Small intestine (tissue), 7 donors: ENCODE measurements around the gene EPB41. TPM values are rescaled to one million over a fixed set of nuclear protein-coding genes. Genes with fewer than 3 reads are reported as not detected.
"Not testable (repeated sequence)": the region's sequence is repeated elsewhere in the genome, so short reads cannot be mapped to it uniquely, and the experiment has no call there.

Experiments used
- DNase-seq, 2 donors: peaks; one replicate each; pipeline versions ENCODE4 v3.0.0 to v3.0.0-alpha.2; 2013
- FAIRE-seq: peaks from 2 replicates; lab custom pipeline; 2012; peaks lifted over from hg19 to GRCh38; lab: Jason Lieb, UNC
- H3K27ac ChIP-seq, 3 donors: one replicate each; pipeline ENCODE4 v1.5.1; 2013; ENCODE audit warnings: low read length in 2 of 3, mild to moderate bottlenecking in 2 of 3, control low read depth in 1 of 3, inconsistent platforms in 1 of 3, low read depth in 1 of 3, moderate library complexity in 1 of 3
- H3K27me3 ChIP-seq, 3 donors: one replicate each; pipeline ENCODE4 v1.6.1; 2013; ENCODE audit warnings: low read length in 3 of 3, inconsistent platforms in 1 of 3; ENCODE audit not compliant: control insufficient read depth in 3 of 3, insufficient read depth in 3 of 3
- H3K36me3 ChIP-seq, 3 donors: one replicate each; pipeline ENCODE4 v1.6.1; 2013; ENCODE audit warnings: low read length in 3 of 3, inconsistent platforms in 1 of 3, low read depth in 1 of 3, mild to moderate bottlenecking in 1 of 3, moderate library complexity in 1 of 3; ENCODE audit not compliant: control insufficient read depth in 3 of 3, insufficient read depth in 2 of 3
- H3K4me1 ChIP-seq, 3 donors: one replicate each; pipeline ENCODE4 v1.6.1; 2013; ENCODE audit warnings: low read length in 2 of 3, inconsistent platforms in 1 of 3, low read depth in 1 of 3, mild to moderate bottlenecking in 1 of 3, moderate library complexity in 1 of 3; ENCODE audit not compliant: control insufficient read depth in 3 of 3, insufficient read depth in 2 of 3
- H3K4me3 ChIP-seq, 3 donors: one replicate each; pipeline ENCODE4 v1.5.1; 2013; ENCODE audit warnings: low read length in 3 of 3, control low read depth in 1 of 3, inconsistent platforms in 1 of 3, low read depth in 1 of 3, mild to moderate bottlenecking in 1 of 3, moderate library complexity in 1 of 3
- H3K9me3 ChIP-seq, 2 donors: one replicate each; pipeline ENCODE4 v1.6.1; 2013; ENCODE audit warnings: low read depth in 1 of 2, low read length in 1 of 2; ENCODE audit not compliant: control insufficient read depth in 2 of 2, insufficient read depth in 1 of 2
- WGBS, 3 donors: extraction: QIAGEN DNeasy Blood & Tissue Kit; methylation state at CpG; one replicate each; pipeline ENCODE4 v1.1.7; 2013; 5-methylcytosine and 5-hydroxymethylcytosine counted together
- polyA plus RNA-seq, 4 donors: library from polyadenylated mRNA; stranded (reverse) in 3 of 4; unstranded in 1 of 4; fragments of 200-250 nt in 3 of 4; fragments of 120-200 nt in 1 of 4; gene quantifications; one replicate each; pipeline versions ENCODE4 v1.2.1 to v1.2.3, GENCODE V29; 2013
- donor health status: healthy with polysubstance abuse.
- donor health status: control.
- donor health status: control.
- donor health status: Bipolar disorder and iron deficiency.
- donor health status: healthy.

The EPB41 gene
- polyA plus RNA-seq, 4 donors, result 14.9 to 77.9 (median 20.5) TPM

- FAIRE-seq (no peak), DNase-seq (no peak)
- Histone ChIP-seq H3K9me3 (no peaks in the 10 kb centered on the region), H3K27ac (no peak overlapping the region), H3K36me3 (peaks cover 0 to 23% (median 5%) of the 10 kb centered on the region in 3 donors), H3K4me1 (no peaks in the 10 kb centered on the region), H3K27me3 (no peaks in the 10 kb centered on the region), H3K4me3 (no peak overlapping the region)
Measured at GRCh38 chr1:29044010-29044409, 129.6 kb downstream of the EPB41 start.

- peaks cover 0 to 11% (median 4%) of the 10 kb centered on the region in 3 donors for H3K36me3 ChIP-seq
- WGBS, 3 donors, result 96 to 100% (median 98%) methylated on average over 1 of the region's 1 CpG
- not testable (repeated sequence) for FAIRE-seq, H3K27me3 ChIP-seq, H3K9me3 ChIP-seq, H3K4me3 ChIP-seq, H3K4me1 ChIP-seq, DNase-seq, H3K27ac ChIP-seq
Measured at GRCh38 chr1:29045663-29046062, 131.3 kb downstream of the EPB41 start.

- H3K27me3 ChIP-seq, result no peaks in the 10 kb centered on the region
- H3K4me1 ChIP-seq, result no peaks in the 10 kb centered on the region
- no peak for FAIRE-seq
- no peak overlapping the region for H3K4me3 ChIP-seq
- no peak for DNase-seq
- WGBS, 3 donors, result 80 to 86% (median 85%) methylated on average over 5 of the region's 5 CpGs
- H3K9me3 ChIP-seq, result no peaks in the 10 kb centered on the region
- no peak overlapping the region for H3K27ac ChIP-seq
- H3K36me3 ChIP-seq, result peaks cover 0 to 8% (median 3%) of the 10 kb centered on the region in 3 donors
Measured at GRCh38 chr1:29047142-29047541, 132.8 kb downstream of the EPB41 start.

GRCh38 chr1:29050166-29050565, 135.8 kb downstream of the EPB41 start:
- Histone ChIP-seq H3K4me1 (no peaks in the 10 kb centered on the region), H3K4me3 (no peak overlapping the region), H3K27me3 (no peaks in the 10 kb centered on the region), H3K9me3 (no peaks in the 10 kb centered on the region), H3K27ac (no peak overlapping the region), H3K36me3 (peaks cover 0 to 12% (median 5%) of the 10 kb centered on the region in 3 donors)
- FAIRE-seq (no peak), DNase-seq (no peak)
- 94 to 97% (median 96%) methylated on average over 1 of the region's 1 CpG for WGBS, 3 donors

GRCh38 chr1:29052100-29052499, 137.7 kb downstream of the EPB41 start:
- Histone ChIP-seq H3K4me3 (no peak overlapping the region), H3K4me1 (no peaks in the 10 kb centered on the region), H3K9me3 (no peaks in the 10 kb centered on the region), H3K36me3 (peaks cover 0 to 14% (median 6%) of the 10 kb centered on the region in 3 donors), H3K27ac (no peak overlapping the region), H3K27me3 (no peaks in the 10 kb centered on the region)
- WGBS, 3 donors, result 64 to 96% (median 91%) methylated on average over 2 of the region's 2 CpGs
- DNase-seq, result no peak
- no peak for FAIRE-seq

- Histone ChIP-seq H3K4me3 (no peak overlapping the region), H3K9me3 (no peaks in the 10 kb centered on the region), H3K27ac (no peak overlapping the region), H3K36me3 (peaks cover 0 to 9% (median 7%) of the 10 kb centered on the region in 3 donors), H3K27me3 (no peaks in the 10 kb centered on the region), H3K4me1 (no peaks in the 10 kb centered on the region)
- DNase-seq (no peak), FAIRE-seq (no peak)
- WGBS, 3 donors, result 88 to 90% (median 88%) methylated on average over 7 of the region's 7 CpGs
Measured at GRCh38 chr1:29052941-29053340, 138.6 kb downstream of the EPB41 start.

- no peak overlapping the region for H3K27ac ChIP-seq
- H3K27me3 ChIP-seq, result no peaks in the 10 kb centered on the region
- no peak overlapping the region for H3K4me3 ChIP-seq
- peaks cover 0 to 16% (median 7%) of the 10 kb centered on the region in 3 donors for H3K36me3 ChIP-seq
- WGBS, 3 donors, result 92 to 97% (median 92%) methylated on average over 1 of the region's 1 CpG
- no peak for FAIRE-seq
- H3K9me3 ChIP-seq, result no peaks in the 10 kb centered on the region
- H3K4me1 ChIP-seq, result no peaks in the 10 kb centered on the region
- DNase-seq, result no peak
Measured at GRCh38 chr1:29055160-29055559, 140.8 kb downstream of the EPB41 start.

- Histone ChIP-seq H3K27ac (no peak overlapping the region), H3K9me3 (no peaks in the 10 kb centered on the region), H3K4me3 (no peak overlapping the region), H3K36me3 (peaks cover 0 to 16% (median 7%) of the 10 kb centered on the region in 3 donors), H3K27me3 (no peaks in the 10 kb centered on the region), H3K4me1 (no peaks in the 10 kb centered on the region)
- DNase-seq (no peak), FAIRE-seq (no peak)
- 97 to 98% (median 98%) methylated on average over 4 of the region's 4 CpGs for WGBS, 3 donors
Measured at GRCh38 chr1:29056256-29056655, 141.9 kb downstream of the EPB41 start.

GRCh38 chr1:29057700-29058099, 143.3 kb downstream of the EPB41 start:
- Histone ChIP-seq H3K27me3 (no peaks in the 10 kb centered on the region), H3K36me3 (peaks cover 0 to 16% (median 7%) of the 10 kb centered on the region in 3 donors), H3K4me1 (no peaks in the 10 kb centered on the region), H3K9me3 (no peaks in the 10 kb centered on the region), H3K27ac (no peak overlapping the region), H3K4me3 (no peak overlapping the region)
- no peak for DNase-seq
- FAIRE-seq, result no peak
